Naive thymus-derived CD4-positive, alpha-beta T cell (primary cell): Measurements from ENCODE around the gene ZNF414. TPM values are rescaled to one million over a fixed set of nuclear protein-coding genes. Genes with fewer than 3 reads are reported as not detected.

Experiments
- ATAC-seq: fragments of 150-1000 bp; cut with Tn5 transposase; 2 replicates; pipeline ENCODE4 v1.10.0; 2021; ENCODE audit warnings: mild to moderate bottlenecking, moderate library complexity
- CTCF ChIA-PET: fragments of 350-600 bp; sonication (Branson Sonifier 250); formaldehyde crosslinking; loops from one replicate; lab custom pipeline; 2021; ENCODE audit warnings: antibody characterized with exemption; lab: Charles Lee
- POLR2A ChIA-PET: fragments of 350-600 bp; sonication (Branson Sonifier 250); formaldehyde crosslinking; loops from one replicate; lab custom pipeline; 2021; ENCODE audit warnings: antibody characterized with exemption, inconsistent platforms; lab: Charles Lee
- DNase-seq, 9 donors: peaks; one replicate each; pipeline versions ENCODE4 v3.0.0 to v3.0.0-alpha.2; 2020 to 2022; ENCODE audit warnings: mixed read lengths in 1 of 9
- H3K27ac ChIP-seq: one replicate; pipeline ENCODE4 v1.7.0; 2013; ENCODE audit warnings: mild to moderate bottlenecking, low read depth, low read length, moderate library complexity
- H3K27me3 ChIP-seq, 2 donors: one replicate each; pipeline ENCODE4 v1.7.0; 2013; ENCODE audit warnings: low read length in 2 of 2, mild to moderate bottlenecking in 2 of 2, moderate library complexity in 2 of 2; ENCODE audit not compliant: control insufficient read depth in 2 of 2, insufficient read depth in 2 of 2
- H3K36me3 ChIP-seq, 3 experiments: 1 replicate in 2 of 3; 2 replicates in 1 of 3; pipeline ENCODE4 v1.7.0; 2013; ENCODE audit warnings: low read length in 3 of 3, mild to moderate bottlenecking in 3 of 3, moderate library complexity in 1 of 3; ENCODE audit not compliant: insufficient read depth in 3 of 3, control insufficient read depth in 2 of 3
- H3K4me1 ChIP-seq, 2 donors: one replicate each; pipeline ENCODE4 v1.7.0; 2013; ENCODE audit warnings: low read length in 2 of 2, mild to moderate bottlenecking in 2 of 2, moderate library complexity in 1 of 2; ENCODE audit not compliant: control insufficient read depth in 2 of 2, insufficient read depth in 2 of 2
- H3K4me3 ChIP-seq: 2 replicates; pipeline ENCODE4 v1.7.0; 2013; ENCODE audit warnings: mild to moderate bottlenecking, low read length
- H3K9me3 ChIP-seq, 3 experiments: 1 replicate in 2 of 3; 2 replicates in 1 of 3; pipeline ENCODE4 v1.7.0; 2013; ENCODE audit warnings: low read length in 3 of 3; ENCODE audit not compliant: control insufficient read depth in 2 of 3
- H3K27ac Mint-ChIP-seq, 9 donors: one replicate each; pipeline ENCODE4 v1.8.0; 2020 to 2022; ENCODE audit warnings: mixed read lengths in 9 of 9, mild to moderate bottlenecking in 8 of 9, moderate library complexity in 5 of 9, inconsistent platforms in 2 of 9
- H3K27me3 Mint-ChIP-seq, 5 donors: one replicate each; pipeline ENCODE4 v1.8.0; 2021 to 2022; ENCODE audit warnings: mixed read lengths in 5 of 5, mild to moderate bottlenecking in 1 of 5
- H3K36me3 Mint-ChIP-seq, 5 donors: one replicate each; pipeline ENCODE4 v1.8.0; 2020 to 2022; ENCODE audit warnings: mixed read lengths in 5 of 5, mild to moderate bottlenecking in 3 of 5, inconsistent platforms in 1 of 5
- H3K4me1 Mint-ChIP-seq, 7 donors: one replicate each; pipeline ENCODE4 v1.8.0; 2020 to 2022; ENCODE audit warnings: mixed read lengths in 7 of 7, mild to moderate bottlenecking in 3 of 7, inconsistent platforms in 1 of 7
- H3K4me3 Mint-ChIP-seq, 10 donors: one replicate each; pipeline ENCODE4 v1.8.0; 2020 to 2022; ENCODE audit warnings: mild to moderate bottlenecking in 10 of 10, mixed read lengths in 10 of 10, moderate library complexity in 6 of 10, inconsistent platforms in 2 of 10
- H3K9me3 Mint-ChIP-seq, 11 donors: one replicate each; pipeline ENCODE4 v1.8.0; 2020 to 2022; ENCODE audit warnings: mixed read lengths in 11 of 11, mild to moderate bottlenecking in 4 of 11, inconsistent platforms in 1 of 11, moderate library complexity in 1 of 11
- intact Hi-C, 2 donors: fragments of 100-400 bp; cut with micrococcal nuclease; formaldehyde crosslinking; loops; one replicate each; pipeline ENCODE4 v1.15.1; 2023
- polyA plus RNA-seq, 2 donors: library from polyadenylated mRNA; unstranded; fragments of 300-500 nt; fragmentation: Illumina TruSeq; gene quantifications; one replicate each; pipeline ENCODE4 v1.2.3, GENCODE V29; 2021
- total RNA-seq, 6 experiments: library from RNA in 5 of 6; stranded (reverse) in 5 of 6; gene quantifications; 1 replicate in 5 of 6; 2 replicates in 1 of 6; pipeline ENCODE4 v1.2.3 and lab custom pipeline; 2021 to 2026

The ZNF414 gene
- total and polyA plus RNA-seq, 7 experiments from 2014 or later, result 20.2 to 69.2 (median 51.1) TPM

DNA sequence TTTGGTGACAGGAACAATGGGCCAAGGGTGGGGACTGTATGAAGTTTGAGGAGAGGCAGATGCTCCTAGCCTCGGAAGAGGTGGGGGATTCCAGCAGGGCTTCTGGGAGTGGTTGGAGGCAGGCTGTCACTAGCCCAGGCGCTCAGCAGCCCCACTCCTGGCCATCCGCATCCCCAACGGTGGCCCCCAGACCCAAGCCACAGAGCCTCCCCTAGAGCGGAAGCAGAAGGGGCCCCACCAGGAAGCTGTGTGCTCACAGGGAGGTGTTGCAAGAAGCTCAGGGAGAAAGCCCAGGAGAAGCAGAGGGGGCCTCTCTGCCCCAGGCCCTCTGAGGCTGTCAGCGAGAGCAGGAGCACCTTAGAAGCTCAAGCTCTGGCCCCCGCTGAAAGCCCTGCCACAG lies 19.8 kb downstream of the ZNF414 start:
- Mint-ChIP-seq H3K9me3 (no peaks in the 10 kb centered on the region), H3K4me1 (peaks cover 5 to 33% (median 16%) of the 10 kb centered on the region in 7 donors), H3K27me3 (no peaks in the 10 kb centered on the region), H3K27ac (peak overlapping the region; percentile 49 to 87 (median 75)), H3K4me3 (peak overlapping the region in 7 of 10 donors; percentile 29 to 62 (median 41)), H3K36me3 (no peaks in the 10 kb centered on the region)
- H3K4me3 ChIP-seq, result no peak overlapping the region
- ATAC-seq (peak; percentile 54), DNase-seq (no peak)
- intact Hi-C loops, result no loop called here
- H3K9me3 ChIP-seq, result no peaks in the 10 kb centered on the region
- POLR2A ChIA-PET, result interaction anchor here (0.6 to 3.4 kb wide), 8 partner anchors 20 to 99 kb away, joined by 3 to 25 read pairs (median 4); partner anchors contain the start of genes MARCHF2 and ZNF414
- peaks cover 0 to 10% of the 10 kb centered on the region in 2 donors for H3K4me1 ChIP-seq
- H3K27me3 ChIP-seq, result no peaks in the 10 kb centered on the region
- H3K27ac ChIP-seq, result peak overlapping the region; percentile 55
- H3K36me3 ChIP-seq, result no peaks in the 10 kb centered on the region
- CTCF ChIA-PET, result interaction anchor here (0.5 to 1.5 kb wide), 6 partner anchors 14 to 165 kb away, joined by 3 to 5 read pairs (median 4); partner anchors contain the start of gene ZNF414

DNA sequence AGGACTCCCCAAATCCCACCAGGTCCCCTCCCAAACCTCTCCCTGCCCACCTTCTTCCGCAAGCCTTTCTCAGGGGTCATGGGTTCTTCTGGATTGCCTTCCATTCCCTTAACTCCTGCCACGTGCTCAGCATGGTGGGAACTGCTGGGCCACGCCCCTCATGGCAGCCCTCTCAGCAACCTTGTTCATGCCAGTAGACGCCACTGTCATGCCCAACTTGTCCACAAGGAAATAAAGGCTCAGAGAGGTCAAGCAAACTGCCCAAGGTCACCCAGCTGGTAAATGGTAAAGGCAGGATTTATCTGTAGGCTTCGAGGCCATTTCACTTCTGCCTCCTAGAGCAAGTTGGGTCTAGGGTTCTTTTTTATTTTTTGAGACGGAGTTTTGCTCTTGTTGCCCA lies 22.4 kb downstream of the ZNF414 start:
- Histone ChIP-seq H3K27me3 (no peaks in the 10 kb centered on the region), H3K36me3 (peaks cover 5 to 25% (median 7%) of the 10 kb centered on the region in 3 experiments), H3K9me3 (no peaks in the 10 kb centered on the region), H3K4me3 (no peak overlapping the region), H3K4me1 (peaks cover 10 to 28% of the 10 kb centered on the region in 2 donors), H3K27ac (no peak overlapping the region)
- no peak for DNase-seq
- H3K36me3 Mint-ChIP-seq, result peaks cover 3 to 19% (median 14%) of the 10 kb centered on the region in 5 donors
- no peaks in the 10 kb centered on the region for H3K9me3 Mint-ChIP-seq
- H3K27me3 Mint-ChIP-seq, result no peaks in the 10 kb centered on the region
- intact Hi-C loops, result no loop called here
- POLR2A ChIA-PET, result interaction anchor here (0.7 to 1.4 kb wide), 2 partner anchors 9 to 22 kb away, joined by 3 to 4 read pairs; no protein-coding TSS in a partner anchor
- no peak for ATAC-seq
- CTCF ChIA-PET, result interaction anchor here (0.9 to 1.5 kb wide), 2 partner anchors 22 to 78 kb away, joined by 3 to 4 read pairs; partner anchors contain the start of genes MARCHF2 and ZNF414
- H3K4me3 Mint-ChIP-seq, result no peak overlapping the region
- H3K4me1 Mint-ChIP-seq, result peaks cover 22 to 52% (median 37%) of the 10 kb centered on the region in 7 donors
- H3K27ac Mint-ChIP-seq, result peak overlapping the region in 3 of 9 donors; percentile 10 to 38 (median 38)

DNA sequence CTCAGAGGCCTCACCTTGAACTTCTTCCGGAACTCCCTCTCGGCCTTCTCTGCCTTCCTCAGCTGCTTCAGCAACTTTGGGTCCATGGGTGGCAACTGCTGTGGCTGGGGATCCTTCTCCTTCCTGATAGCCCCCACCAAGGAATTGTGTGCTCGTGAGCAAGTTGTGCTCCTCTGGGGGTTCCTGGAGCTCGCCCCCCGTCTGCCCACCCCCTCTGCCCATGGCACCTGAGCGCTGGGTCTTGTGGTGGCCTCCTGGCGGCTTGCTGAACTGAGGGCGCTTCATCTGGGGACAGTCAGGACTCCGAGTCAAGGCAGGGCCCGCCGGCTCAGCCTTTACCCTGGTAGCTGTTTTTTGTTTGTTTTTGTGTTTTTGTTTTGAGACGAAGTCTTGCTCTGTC lies 23.1 kb downstream of the ZNF414 start:
- H3K27ac ChIP-seq, result no peak overlapping the region
- DNase-seq (no peak), ATAC-seq (no peak)
- no peaks in the 10 kb centered on the region for H3K9me3 Mint-ChIP-seq
- no peak overlapping the region for H3K4me3 ChIP-seq
- H3K4me1 Mint-ChIP-seq, result peaks cover 28 to 56% (median 42%) of the 10 kb centered on the region in 7 donors
- intact Hi-C loops, result no loop called here
- no peaks in the 10 kb centered on the region for H3K27me3 Mint-ChIP-seq
- no peaks in the 10 kb centered on the region for H3K9me3 ChIP-seq
- POLR2A ChIA-PET, result interaction anchor here (1.4 kb wide), 1 partner anchor 9 kb away, joined by 4 read pairs; no protein-coding TSS in a partner anchor
- peaks cover 3 to 24% (median 17%) of the 10 kb centered on the region in 5 donors for H3K36me3 Mint-ChIP-seq
- H3K4me1 ChIP-seq, result peaks cover 15 to 35% of the 10 kb centered on the region in 2 donors
- H3K36me3 ChIP-seq, result peaks cover 10 to 32% (median 12%) of the 10 kb centered on the region in 3 experiments
- H3K27me3 ChIP-seq, result no peaks in the 10 kb centered on the region
- H3K4me3 Mint-ChIP-seq, result peak overlapping the region in 1 of 10 donors; percentile 21
- H3K27ac Mint-ChIP-seq, result peak overlapping the region in 4 of 9 donors; percentile 5 to 60 (median 10)
- CTCF ChIA-PET, result interaction anchor here (0.9 kb wide), 1 partner anchor 78 kb away, joined by 3 read pairs; the partner anchor contains the start of gene MARCHF2

DNA sequence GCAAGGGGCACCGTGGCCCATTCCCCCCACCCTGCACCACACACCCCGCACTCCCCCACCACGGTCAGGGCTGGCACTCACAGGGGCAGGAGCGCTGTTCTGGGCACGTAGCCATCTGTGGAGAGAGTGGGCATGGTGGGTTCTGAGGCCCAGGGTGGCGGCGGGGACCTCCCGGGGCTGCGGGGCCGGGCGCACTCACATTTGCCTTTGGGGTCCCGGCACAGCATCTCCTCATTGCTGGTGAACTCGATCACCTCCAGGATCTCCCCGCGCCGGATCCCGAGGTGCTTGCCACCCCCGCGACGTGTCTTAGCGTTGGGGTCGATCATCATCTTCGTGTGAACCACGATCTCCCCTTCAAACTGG lies 23.6 kb downstream of the ZNF414 start:
- peaks cover 15 to 37% of the 10 kb centered on the region in 2 donors for H3K4me1 ChIP-seq
- H3K4me1 Mint-ChIP-seq, result peaks cover 25 to 52% (median 37%) of the 10 kb centered on the region in 7 donors
- intact Hi-C loops, result no loop called here
- no peak overlapping the region for H3K4me3 ChIP-seq
- no peaks in the 10 kb centered on the region for H3K27me3 Mint-ChIP-seq
- H3K4me3 Mint-ChIP-seq, result peak overlapping the region in 1 of 10 donors; percentile 21
- DNase-seq, result no peak
- H3K9me3 ChIP-seq, result no peaks in the 10 kb centered on the region
- POLR2A ChIA-PET, result interaction anchor here (0.5 kb wide), 1 partner anchor 26 kb away, joined by 4 read pairs; no protein-coding TSS in a partner anchor
- peaks cover 14 to 37% (median 17%) of the 10 kb centered on the region in 3 experiments for H3K36me3 ChIP-seq
- no peak for ATAC-seq
- H3K27ac ChIP-seq, result no peak overlapping the region
- no peaks in the 10 kb centered on the region for H3K27me3 ChIP-seq
- peaks cover 3 to 25% (median 17%) of the 10 kb centered on the region in 5 donors for H3K36me3 Mint-ChIP-seq
- H3K27ac Mint-ChIP-seq, result peak overlapping the region in 1 of 9 donors; percentile 60
- no peaks in the 10 kb centered on the region for H3K9me3 Mint-ChIP-seq
- CTCF ChIA-PET, result no interaction called here

- no peak overlapping the region for H3K4me3 ChIP-seq
- DNase-seq (no peak), ATAC-seq (no peak)
- no peaks in the 10 kb centered on the region for H3K27me3 ChIP-seq
- Mint-ChIP-seq H3K4me3 (peak overlapping the region in 1 of 10 donors; percentile 39), H3K27me3 (no peaks in the 10 kb centered on the region), H3K9me3 (no peaks in the 10 kb centered on the region), H3K27ac (peak overlapping the region in 3 of 9 donors; percentile 54 to 79 (median 59)), H3K4me1 (peaks cover 22 to 47% (median 38%) of the 10 kb centered on the region in 7 donors), H3K36me3 (peaks cover 7 to 30% (median 17%) of the 10 kb centered on the region in 5 donors)
- POLR2A ChIA-PET, result interaction anchor here (0.5 to 2.9 kb wide), 2 partner anchors 24 to 26 kb away, joined by 4 to 32 read pairs; partner anchors contain the start of gene ZNF414
- no peak overlapping the region for H3K27ac ChIP-seq
- H3K4me1 ChIP-seq, result peaks cover 15 to 34% of the 10 kb centered on the region in 2 donors
- intact Hi-C loops, result loop anchor here in 1 of 2 donors (10.0 kb wide), 1 partner anchor 135 kb away; no protein-coding TSS in a partner anchor
- CTCF ChIA-PET, result interaction anchor here (0.7 kb wide), 1 partner anchor 24 kb away, joined by 3 read pairs; the partner anchor contains the start of gene ZNF414
- H3K36me3 ChIP-seq, result peaks cover 15 to 43% (median 19%) of the 10 kb centered on the region in 3 experiments
- H3K9me3 ChIP-seq, result no peaks in the 10 kb centered on the region
Observed at GRCh38 chr19:8489561-8490394, 24.2 kb downstream of the ZNF414 start.

DNA sequence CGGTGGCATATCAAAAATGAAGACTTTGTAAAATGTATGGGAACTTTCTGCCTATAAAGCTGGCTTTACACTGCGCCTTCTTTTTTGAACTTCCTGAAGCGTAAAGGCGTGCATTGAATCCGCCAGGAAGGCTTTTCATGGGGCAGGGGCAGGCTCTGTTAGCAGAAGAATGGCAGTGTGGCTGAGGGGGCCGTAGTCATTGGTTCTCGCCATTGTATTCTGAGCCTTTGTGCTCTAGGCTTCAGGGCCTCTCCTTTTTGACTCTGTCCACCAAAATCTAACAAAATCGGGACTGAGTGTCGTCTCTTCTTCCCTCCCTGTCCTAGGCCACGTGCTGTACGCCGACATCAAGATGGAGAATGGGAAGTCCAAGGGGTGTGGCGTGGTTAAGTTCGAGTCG lies 25.6 kb downstream of the ZNF414 start:
- CTCF ChIA-PET, result interaction anchor here (1.3 to 3.2 kb wide), 6 partner anchors 15 to 95 kb away, joined by 4 to 84 read pairs (median 5); partner anchors contain the start of genes PRAM1 and ZNF414

More for the DNA sequence above, 25.6 kb downstream of the ZNF414 start:
- peak overlapping the region in 4 of 10 donors; percentile 28 to 72 (median 66) for H3K4me3 Mint-ChIP-seq
- no peaks in the 10 kb centered on the region for H3K27me3 Mint-ChIP-seq
- Histone ChIP-seq H3K27ac (peak overlapping the region; percentile 48), H3K4me3 (no peak overlapping the region), H3K27me3 (no peaks in the 10 kb centered on the region), H3K4me1 (peaks cover 15 to 26% of the 10 kb centered on the region in 2 donors), H3K9me3 (no peaks in the 10 kb centered on the region), H3K36me3 (peaks cover 15 to 57% (median 19%) of the 10 kb centered on the region in 3 experiments)
- peaks cover 7 to 40% (median 17%) of the 10 kb centered on the region in 5 donors for H3K36me3 Mint-ChIP-seq
- DNase-seq, result no peak
- peaks cover 22 to 38% (median 34%) of the 10 kb centered on the region in 7 donors for H3K4me1 Mint-ChIP-seq
- ATAC-seq, result no peak
- H3K9me3 Mint-ChIP-seq, result peaks cover 0 to 2% (median 0%) of the 10 kb centered on the region in 11 donors
- H3K27ac Mint-ChIP-seq, result peak overlapping the region; percentile 59 to 94 (median 89)
- POLR2A ChIA-PET, result interaction anchor here (0.7 to 3.1 kb wide), 9 partner anchors 9 to 91 kb away, joined by 3 to 32 read pairs (median 8); partner anchors contain the start of genes HNRNPM, MYO1F and ZNF414
- intact Hi-C loops, result loop anchor here in 1 of 2 donors (10.0 kb wide), 1 partner anchor 134 kb away; no protein-coding TSS in a partner anchor
